HK-2 (cell line): ENCODE measurements around the gene VASP.
A peak's percentile ranks its signal among the peaks of the same experiment; 100 is the strongest.

Source experiments
- DNase-seq: peaks from one replicate; pipeline ENCODE4 v3.0.0-alpha.2; 2018; ENCODE audit not compliant: unreplicated experiment

The VASP gene

GRCh38 chr19:45515081-45515624 lies 7.9 kb downstream of the VASP start:
- no peak for DNase-seq

DNA sequence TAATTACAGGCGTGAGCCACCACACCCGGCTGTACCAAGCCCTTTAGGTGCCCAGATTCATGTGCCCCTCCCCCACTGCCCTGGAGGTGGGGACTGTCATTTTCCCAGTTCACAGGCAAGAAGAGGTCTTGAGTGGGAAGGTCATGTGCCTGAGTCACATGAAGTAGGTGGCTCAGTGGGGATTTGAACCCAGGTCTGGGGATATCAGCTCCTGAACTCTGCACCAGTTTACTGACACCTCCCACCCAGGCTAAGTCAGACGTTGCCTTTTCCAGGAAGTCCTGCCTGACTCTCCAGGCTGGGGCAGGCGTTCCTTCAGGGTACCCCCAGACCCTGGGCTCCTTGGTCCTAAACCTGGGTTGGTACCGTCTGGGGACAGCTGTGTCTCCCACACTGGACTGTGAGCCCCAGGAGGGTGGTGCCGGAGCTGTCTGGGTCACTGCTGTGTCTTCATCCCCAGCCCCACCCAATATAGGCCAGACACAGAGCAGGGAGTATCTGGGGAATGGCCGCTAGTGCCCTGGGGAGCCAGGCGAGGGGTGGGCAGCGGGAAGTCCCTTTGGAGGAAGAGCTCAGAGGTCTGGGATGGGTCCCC lies 8.6 kb downstream of the VASP start:
- no peak for DNase-seq

DNA sequence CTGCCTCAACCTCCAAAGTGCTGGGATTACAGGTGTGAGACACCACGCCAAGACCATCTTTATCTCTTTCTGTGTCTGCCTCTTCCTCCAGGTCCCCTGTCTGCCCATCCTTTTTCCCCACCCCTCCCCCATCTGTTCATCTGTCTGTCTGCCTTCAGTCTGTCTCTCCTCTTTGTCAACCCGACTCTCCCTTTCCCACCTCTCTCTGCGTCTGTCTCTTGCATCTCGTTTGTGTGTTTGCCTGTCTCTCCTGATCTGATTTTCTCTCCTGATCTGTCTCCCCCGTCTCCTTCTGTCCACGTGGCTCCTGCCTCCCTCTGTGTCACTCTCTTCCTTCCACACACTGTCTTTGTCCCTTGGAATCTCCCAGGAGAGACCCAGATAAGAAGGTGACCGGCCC lies 10.0 kb downstream of the VASP start:
- DNase-seq, result no peak

DNA sequence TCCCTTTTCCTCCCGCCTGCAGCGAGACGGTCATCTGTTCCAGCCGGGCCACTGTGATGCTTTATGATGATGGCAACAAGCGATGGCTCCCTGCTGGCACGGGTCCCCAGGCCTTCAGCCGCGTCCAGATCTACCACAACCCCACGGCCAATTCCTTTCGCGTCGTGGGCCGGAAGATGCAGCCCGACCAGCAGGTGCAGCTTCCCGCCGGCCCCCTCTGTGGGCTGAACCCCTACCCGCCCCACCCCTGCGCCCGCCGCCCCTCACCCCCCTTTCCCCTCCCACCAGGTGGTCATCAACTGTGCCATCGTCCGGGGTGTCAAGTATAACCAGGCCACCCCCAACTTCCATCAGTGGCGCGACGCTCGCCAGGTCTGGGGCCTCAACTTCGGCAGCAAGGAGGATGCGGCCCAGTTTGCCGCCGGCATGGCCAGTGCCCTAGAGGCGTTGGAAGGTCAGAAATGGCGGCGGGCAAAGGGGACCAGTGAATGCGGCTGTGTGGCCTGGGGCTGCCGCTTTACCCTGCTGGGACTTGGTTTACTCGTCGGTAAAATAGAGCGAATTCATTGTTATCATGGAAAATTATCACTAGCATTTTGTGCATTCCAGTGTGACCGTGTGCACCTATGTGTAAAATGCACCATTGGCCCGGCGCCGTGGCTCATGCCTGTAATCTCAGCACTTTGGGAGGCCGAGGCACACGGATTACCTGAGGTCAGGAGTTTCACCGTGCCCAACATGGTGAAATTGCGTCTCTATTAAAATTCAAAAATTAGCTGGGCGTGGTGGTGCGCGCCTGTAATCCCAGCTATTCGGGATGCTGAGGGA lies 10.6 kb downstream of the VASP start:
- no peak for DNase-seq

DNA sequence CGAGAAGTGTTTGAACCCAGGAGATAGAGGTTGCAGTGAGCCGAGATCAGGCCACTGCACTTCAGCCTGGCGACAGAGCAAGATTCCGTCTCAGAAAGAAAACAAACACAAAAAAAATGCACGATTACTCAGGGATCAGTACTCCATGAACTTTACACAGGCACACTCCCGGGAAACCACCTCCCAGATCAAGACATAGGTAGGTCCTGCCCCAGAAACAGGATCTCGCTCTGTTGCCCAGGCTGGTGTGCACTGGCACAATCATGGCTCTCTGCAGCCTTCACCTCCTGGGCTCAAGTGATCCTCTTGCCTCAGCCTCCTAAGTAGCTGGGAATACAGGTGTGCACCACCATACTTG lies 11.2 kb downstream of the VASP start:
- no peak for DNase-seq

DNA sequence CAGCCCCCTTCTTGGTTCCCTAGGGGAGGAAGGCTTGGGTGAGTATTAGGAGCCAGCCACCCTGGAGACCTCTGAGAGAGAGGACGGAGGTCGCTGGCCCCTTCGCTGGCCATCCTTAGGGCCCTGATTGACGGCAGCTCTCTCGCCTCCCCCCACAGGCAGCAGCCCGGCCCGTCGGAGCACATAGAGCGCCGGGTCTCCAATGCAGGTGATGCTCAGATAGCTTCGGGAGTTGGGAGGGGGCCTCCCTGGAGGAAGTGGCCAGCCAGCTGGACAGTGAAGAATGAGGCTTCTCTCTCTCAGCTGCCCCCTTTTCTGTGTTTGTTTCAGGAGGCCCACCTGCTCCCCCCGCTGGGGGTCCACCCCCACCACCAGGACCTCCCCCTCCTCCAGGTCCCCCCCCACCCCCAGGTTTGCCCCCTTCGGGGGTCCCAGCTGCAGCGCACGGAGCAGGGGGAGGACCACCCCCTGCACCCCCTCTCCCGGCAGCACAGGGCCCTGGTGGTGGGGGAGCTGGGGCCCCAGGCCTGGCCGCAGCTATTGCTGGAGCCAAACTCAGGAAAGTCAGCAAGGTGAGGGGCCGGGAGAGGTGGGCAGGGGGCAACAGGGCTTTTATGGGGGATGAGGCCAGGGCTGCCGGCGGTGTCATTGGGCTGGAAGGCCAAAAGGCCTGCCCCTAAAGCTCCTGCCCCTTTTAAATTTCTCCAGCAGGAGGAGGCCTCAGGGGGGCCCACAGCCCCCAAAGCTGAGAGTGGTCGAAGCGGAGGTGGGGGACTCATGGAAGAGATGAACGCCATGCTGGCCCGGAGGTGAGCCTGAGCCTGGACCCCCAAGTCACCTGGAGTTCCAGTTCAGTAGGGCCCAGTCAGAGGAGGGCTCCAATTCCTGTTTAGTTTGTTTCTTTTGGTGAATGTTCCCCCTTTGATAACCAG lies 15.0 kb downstream of the VASP start:
- no peak for DNase-seq

GRCh38 chr19:45523642-45524256 lies 16.5 kb downstream of the VASP start:
- DNase-seq, result peak; percentile 78

- DNase-seq, result no peak
Measured at GRCh38 chr19:45524575-45525129, 17.4 kb downstream of the VASP start.

- DNase-seq, result peak; percentile 56
Measured at GRCh38 chr19:45526143-45526542, 18.9 kb downstream of the VASP start.

- no peak for DNase-seq
Measured at GRCh38 chr19:45526971-45527370, 19.7 kb downstream of the VASP start.

GRCh38 chr19:45527731-45528130 lies 20.5 kb downstream of the VASP start:
- no peak for DNase-seq

GRCh38 chr19:45528149-45528743 lies 21.0 kb downstream of the VASP start:
- peak; percentile 77 for DNase-seq

DNA sequence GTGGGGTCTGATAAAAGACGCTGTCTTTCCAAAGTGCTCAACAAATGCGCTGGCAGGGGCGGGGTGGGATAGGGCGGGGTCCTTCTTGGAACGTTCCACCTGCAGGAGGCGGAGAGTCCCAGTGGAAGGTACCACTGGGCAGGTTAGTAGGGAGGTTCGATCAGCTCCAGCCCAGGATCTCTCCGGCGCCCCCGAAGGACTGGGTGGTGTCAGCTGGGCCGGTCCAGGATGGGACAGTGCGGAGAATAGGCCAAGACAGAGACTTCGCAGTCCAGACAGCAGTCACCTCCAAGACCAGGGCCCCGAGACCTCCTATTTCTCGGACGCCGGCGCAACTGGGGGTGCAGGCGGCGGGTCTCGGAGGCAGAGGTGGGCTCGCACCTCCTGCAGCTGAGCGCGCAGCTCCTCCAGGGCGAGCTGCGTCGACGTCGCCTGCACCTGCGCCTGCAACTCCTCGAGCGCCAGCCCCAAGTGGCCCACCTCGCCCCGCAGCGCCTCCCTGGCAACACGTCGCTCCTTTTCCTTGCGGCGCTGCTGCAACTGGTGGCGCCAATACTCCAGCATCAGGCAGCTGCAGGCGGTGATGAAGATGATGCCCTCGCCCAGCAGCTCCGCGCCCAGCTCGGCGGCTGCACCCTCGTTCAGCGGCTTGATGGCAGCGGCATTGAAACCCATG lies 21.6 kb downstream of the VASP start:
- DNase-seq, result no peak

- no peak for DNase-seq
Measured at GRCh38 chr19:45529420-45529785, 22.1 kb downstream of the VASP start.

DNA sequence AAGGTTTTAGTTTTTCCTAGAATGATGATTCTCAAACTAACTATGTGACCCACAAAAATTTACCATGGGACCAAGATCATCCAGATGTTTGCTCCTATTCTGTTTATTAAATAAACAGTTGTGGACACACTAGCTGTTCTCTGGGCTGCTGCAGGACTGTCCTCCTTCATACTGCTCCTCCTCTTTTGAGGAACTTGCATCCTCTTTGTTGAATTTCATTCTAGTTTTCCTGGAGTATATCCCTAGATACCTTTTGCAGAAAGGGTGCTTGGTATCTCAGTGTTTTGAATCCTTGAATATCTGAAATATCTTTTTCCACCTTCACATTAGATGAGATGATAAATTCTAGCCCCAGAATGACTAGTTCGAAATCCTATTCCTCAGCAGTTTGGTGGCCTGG lies 24.1 kb downstream of the VASP start:
- DNase-seq, result no peak

DNA sequence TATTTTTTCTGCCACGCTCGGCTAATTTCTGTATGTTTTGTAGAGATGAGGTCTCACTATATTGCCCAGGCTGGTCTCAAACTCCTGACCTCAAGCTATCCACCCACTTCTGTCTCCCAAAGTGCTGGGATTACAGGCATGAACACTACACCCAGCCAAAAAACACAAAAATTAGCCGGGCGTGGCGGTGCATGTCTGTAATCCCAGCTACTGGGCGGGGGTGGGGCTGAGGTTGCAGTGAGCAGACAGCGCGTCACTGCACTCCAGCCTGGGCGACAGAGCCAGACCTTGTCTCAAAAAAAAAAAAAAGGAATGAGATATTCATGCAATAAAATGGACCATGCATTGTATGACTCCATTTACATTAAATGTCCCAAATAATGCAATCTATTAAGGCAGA lies 32.2 kb downstream of the VASP start:
- no peak for DNase-seq

DNA sequence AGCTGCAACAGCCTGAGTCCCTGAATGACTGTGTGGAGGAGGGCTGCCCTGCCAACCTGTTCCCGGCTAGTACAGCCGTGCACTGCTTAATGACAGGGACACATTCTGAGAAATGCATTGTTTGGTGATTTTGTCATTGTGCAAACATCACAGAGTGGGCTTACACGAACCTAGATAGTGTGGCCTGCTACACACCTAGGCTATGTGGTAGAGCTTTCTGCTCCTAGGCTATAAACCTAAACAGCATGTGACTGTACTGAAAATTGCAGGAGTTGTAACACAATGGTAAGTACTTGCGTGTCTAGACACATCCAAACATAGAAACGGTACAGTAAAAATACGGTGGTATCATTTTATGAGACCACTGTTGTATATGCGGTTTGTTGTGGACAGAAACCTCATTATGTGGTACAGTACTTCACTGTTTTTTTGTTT lies 35.0 kb downstream of the VASP start:
- no peak for DNase-seq

DNA sequence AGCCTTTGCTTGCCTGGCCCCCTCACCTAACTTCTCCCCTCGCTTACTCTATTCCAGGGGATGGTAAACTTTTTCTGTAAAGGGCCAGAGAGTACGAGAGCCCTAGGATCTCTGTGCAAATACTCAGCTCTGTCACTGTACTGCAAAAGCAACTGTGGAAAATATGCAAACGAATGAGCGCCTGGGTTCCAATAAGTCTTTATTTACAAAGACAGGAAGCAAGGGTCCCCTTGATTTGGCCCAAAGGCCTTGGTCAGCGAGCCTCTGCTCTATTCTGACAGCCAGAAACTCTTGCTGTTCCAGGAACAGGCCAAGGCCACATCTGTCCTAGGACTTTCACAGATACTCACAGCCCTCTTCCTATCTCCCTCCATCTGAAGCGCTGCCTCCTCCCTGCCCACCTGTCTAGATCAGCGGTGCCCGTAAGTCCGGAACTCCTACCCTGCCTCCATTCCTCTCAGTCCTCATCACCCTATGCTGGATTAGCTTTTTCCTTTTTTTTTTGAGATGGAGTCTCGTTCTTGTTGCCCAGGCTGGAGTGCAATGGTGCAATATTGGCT lies 40.0 kb downstream of the VASP start:
- no peak for DNase-seq

DNA sequence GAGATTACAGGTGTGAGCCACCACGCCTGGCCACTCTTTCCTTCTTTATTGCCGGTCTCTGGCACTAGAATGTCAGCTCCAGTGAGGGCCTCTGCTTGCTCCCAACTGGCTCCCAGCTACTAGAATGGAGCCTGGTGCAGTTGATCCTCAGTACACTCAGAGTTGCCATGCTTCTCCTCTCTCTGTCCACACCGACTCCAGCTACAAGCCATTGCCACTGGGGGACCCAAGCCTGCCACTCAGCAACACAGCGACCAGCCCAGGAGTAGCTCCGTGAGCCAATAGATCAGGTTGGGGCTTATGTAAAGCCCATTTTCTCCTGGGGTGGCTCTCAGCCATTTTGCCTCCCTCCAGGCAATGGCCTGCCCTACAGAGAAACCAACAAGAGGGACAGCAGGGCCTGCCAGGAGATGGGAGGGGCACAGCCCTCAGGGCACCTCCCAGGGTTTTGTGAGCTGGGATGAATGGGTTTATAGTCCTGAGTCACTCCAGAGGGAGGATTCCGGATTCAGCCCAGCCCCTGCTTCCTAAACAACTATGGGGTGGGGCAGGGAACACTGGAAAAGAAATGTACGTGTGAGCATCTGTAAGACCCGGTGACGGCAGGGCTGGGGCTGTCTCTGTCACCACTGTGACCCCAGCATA lies 40.8 kb downstream of the VASP start:
- DNase-seq, result no peak

- DNase-seq, result no peak
Measured at GRCh38 chr19:45553464-45553863, 46.2 kb downstream of the VASP start.
